ENCODE measurements around the gene MAN1C1.
"Not testable (repeated sequence)": the region's sequence is repeated elsewhere in the genome, so short reads cannot be mapped to it uniquely, and the experiment has no call there.

MAN1C1 gene

DNA sequence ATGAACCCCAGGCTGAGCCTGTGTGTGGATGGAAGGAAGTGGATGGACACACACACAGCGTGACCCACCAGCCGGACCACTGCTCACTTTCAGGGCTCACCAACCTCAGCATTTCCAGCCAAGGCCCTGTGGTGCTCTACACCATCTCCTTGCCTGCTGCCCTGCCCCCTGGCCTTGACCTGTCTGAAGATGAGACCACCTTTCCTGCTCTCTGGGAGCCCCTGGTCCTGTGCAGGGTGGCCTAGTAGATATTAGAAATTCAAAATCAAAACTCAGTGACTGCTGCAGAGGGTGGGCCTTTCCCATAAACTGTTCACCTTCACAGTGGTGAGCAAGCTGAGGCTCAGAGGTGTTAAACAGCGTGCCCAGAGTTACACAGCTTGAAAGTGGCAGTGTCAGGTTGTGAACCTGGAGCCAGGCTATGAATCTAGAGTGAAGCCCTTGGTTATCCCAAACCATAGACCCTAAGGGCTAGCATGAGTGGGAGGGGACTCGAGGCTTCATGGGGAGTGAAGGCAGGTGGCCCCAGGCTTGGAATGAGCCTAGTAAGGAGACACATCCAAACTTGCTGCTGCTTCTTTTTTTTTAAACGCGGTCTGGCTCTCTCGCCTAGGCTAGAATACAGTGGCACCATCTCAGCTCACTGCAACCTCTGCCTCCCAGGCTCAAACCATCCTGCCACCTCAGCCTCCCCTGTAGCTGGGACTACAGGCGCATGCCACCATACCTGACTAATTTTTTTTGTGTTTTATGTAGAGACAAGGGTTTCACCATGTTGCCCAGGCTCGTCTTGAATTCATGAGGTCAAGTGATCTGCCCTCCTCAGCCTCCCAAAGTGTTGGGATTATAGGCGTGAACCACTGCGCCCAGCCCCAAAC is 41.5 kb downstream of the MAN1C1 start:
- Histone ChIP-seq H3K4me2 (ENCODE audit: low read length) (no peak overlapping the region), H3K9me3 (ENCODE audit: control insufficient read depth, low read length) (no peaks in the 10 kb centered on the region), H3K79me2 (no peaks in the 10 kb centered on the region), H3K27me3 (ENCODE audit: control insufficient read depth, insufficient read depth, low read length) (no peaks in the 10 kb centered on the region), H3K4me3 (ENCODE audit: low read depth, low read length) (no peak overlapping the region), H3K4me1 (peaks cover 7% of the 10 kb centered on the region), H2AFZ (no peak overlapping the region), H3K36me3 (ENCODE audit: control insufficient read depth, insufficient read depth, low read length) (no peaks in the 10 kb centered on the region), H3K9ac (no peak overlapping the region), H3K27ac (peak overlapping the region; percentile 57)
- TF ChIP-seq, protein P1, sequence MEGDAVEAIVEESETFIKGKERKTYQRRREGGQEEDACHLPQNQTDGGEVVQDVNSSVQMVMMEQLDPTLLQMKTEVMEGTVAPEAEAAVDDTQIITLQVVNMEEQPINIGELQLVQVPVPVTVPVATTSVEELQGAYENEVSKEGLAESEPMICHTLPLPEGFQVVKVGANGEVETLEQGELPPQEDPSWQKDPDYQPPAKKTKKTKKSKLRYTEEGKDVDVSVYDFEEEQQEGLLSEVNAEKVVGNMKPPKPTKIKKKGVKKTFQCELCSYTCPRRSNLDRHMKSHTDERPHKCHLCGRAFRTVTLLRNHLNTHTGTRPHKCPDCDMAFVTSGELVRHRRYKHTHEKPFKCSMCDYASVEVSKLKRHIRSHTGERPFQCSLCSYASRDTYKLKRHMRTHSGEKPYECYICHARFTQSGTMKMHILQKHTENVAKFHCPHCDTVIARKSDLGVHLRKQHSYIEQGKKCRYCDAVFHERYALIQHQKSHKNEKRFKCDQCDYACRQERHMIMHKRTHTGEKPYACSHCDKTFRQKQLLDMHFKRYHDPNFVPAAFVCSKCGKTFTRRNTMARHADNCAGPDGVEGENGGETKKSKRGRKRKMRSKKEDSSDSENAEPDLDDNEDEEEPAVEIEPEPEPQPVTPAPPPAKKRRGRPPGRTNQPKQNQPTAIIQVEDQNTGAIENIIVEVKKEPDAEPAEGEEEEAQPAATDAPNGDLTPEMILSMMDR (IDR thresholded peaks at IDR 0.05) = no peak

- H3K27me3 ChIP-seq (ENCODE audit: control insufficient read depth, insufficient read depth, low read length) = no peaks in the 10 kb centered on the region
- H3K36me3 ChIP-seq (ENCODE audit: control insufficient read depth, insufficient read depth, low read length) = no peaks in the 10 kb centered on the region
- no peaks in the 10 kb centered on the region for H3K9me3 ChIP-seq (ENCODE audit: control insufficient read depth, low read length)
- peak overlapping the region; percentile 33 for H2AFZ ChIP-seq
- no peak overlapping the region for H3K4me3 ChIP-seq (ENCODE audit: low read depth, low read length)
- TF ChIP-seq, protein P1 (IDR thresholded peaks at IDR 0.05) = no peak
- H3K79me2 ChIP-seq = peaks cover 2% of the 10 kb centered on the region
- H3K4me1 ChIP-seq = peaks cover 7% of the 10 kb centered on the region
- peak overlapping the region; percentile 57 for H3K27ac ChIP-seq
- peak overlapping the region; percentile 40 for H3K4me2 ChIP-seq (ENCODE audit: low read length)
- H3K9ac ChIP-seq = no peak overlapping the region
Observed at GRCh38 chr1:25658791-25659431, 42.3 kb downstream of the MAN1C1 start.

GRCh38 chr1:25661043-25661815 is 44.6 kb downstream of the MAN1C1 start:
- Histone ChIP-seq H3K4me2 (ENCODE audit: low read length) (no peak overlapping the region), H3K79me2 (peaks cover 2% of the 10 kb centered on the region), H2AFZ (no peak overlapping the region), H3K27me3 (ENCODE audit: control insufficient read depth, insufficient read depth, low read length) (no peaks in the 10 kb centered on the region), H3K4me3 (ENCODE audit: low read depth, low read length) (no peak overlapping the region), H3K9ac (no peak overlapping the region), H3K27ac (no peak overlapping the region), H3K36me3 (ENCODE audit: control insufficient read depth, insufficient read depth, low read length) (no peaks in the 10 kb centered on the region), H3K9me3 (ENCODE audit: control insufficient read depth, low read length) (no peaks in the 10 kb centered on the region), H3K4me1 (peaks cover 7% of the 10 kb centered on the region)
- TF ChIP-seq, protein P1 (IDR thresholded peaks at IDR 0.05) = no peak

GRCh38 chr1:25662061-25662460 is 45.5 kb downstream of the MAN1C1 start:
- H3K27me3 ChIP-seq (ENCODE audit: control insufficient read depth, insufficient read depth, low read length) = no peaks in the 10 kb centered on the region
- H3K79me2 ChIP-seq = peaks cover 2% of the 10 kb centered on the region
- H3K9ac ChIP-seq = no peak overlapping the region
- H3K4me3 ChIP-seq (ENCODE audit: low read depth, low read length) = no peak overlapping the region
- H3K36me3 ChIP-seq (ENCODE audit: control insufficient read depth, insufficient read depth, low read length) = no peaks in the 10 kb centered on the region
- TF ChIP-seq, protein P1 (IDR thresholded peaks at IDR 0.05) = no peak
- no peak overlapping the region for H3K4me2 ChIP-seq (ENCODE audit: low read length)
- no peaks in the 10 kb centered on the region for H3K9me3 ChIP-seq (ENCODE audit: control insufficient read depth, low read length)
- H3K27ac ChIP-seq = no peak overlapping the region
- peaks cover 7% of the 10 kb centered on the region for H3K4me1 ChIP-seq
- H2AFZ ChIP-seq = no peak overlapping the region

DNA sequence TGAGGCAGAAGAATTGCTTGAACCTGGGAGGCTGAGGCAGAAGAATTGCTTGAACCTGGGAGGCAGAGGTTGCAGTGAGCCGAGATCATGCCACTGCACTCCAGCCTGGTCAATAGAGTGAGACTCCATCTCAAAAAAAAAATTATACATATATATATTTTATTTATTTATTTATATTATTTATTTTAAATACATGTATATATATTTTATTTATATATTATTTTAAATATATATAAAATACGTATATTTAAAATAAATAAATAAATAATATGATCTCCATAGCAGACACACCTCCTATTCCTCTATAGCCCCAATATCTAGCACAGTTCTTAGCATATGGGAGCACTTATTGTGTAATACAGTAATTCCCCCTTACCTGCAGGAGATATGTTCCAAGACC is 46.4 kb downstream of the MAN1C1 start:
- H3K4me3 ChIP-seq (ENCODE audit: low read depth, low read length); H3K27me3 ChIP-seq (ENCODE audit: control insufficient read depth, insufficient read depth, low read length); H3K4me2 ChIP-seq (ENCODE audit: low read length); H3K9ac ChIP-seq; H3K27ac ChIP-seq; H2AFZ ChIP-seq; H3K36me3 ChIP-seq (ENCODE audit: control insufficient read depth, insufficient read depth, low read length); H3K4me1 ChIP-seq; H3K79me2 ChIP-seq; H3K9me3 ChIP-seq (ENCODE audit: control insufficient read depth, low read length): not testable (repeated sequence)

Measured in parathyroid adenoma (tissue), 2 donors.